H1 (cell line): ENCODE measurements around the gene QPCT. TPM values are rescaled to one million over a fixed set of nuclear protein-coding genes. Genes with fewer than 3 reads are reported as not detected.

Experiments
- CTCF ChIA-PET: fragments of 300-600 bp; sonication (Branson Sonifier 250); formaldehyde crosslinking; loops from one replicate; lab custom pipeline; 2021; ENCODE audit not compliant: partially characterized antibody; lab: Charles Lee
- POLR2A ChIA-PET: fragments of 300-600 bp; sonication (Branson Sonifier 250); formaldehyde crosslinking; loops from one replicate; lab custom pipeline; 2021; ENCODE audit warnings: inconsistent platforms; ENCODE audit not compliant: partially characterized antibody; lab: Charles Lee
- DNase-seq, 2 experiments: peaks; one replicate each; pipeline versions ENCODE4 v3.0.0 to v3.0.0-alpha.2; 2010 to 2022; ENCODE audit warnings: low spot score in 2 of 2, low read depth in 1 of 2, mixed read lengths in 1 of 2
- FAIRE-seq: peaks from 2 replicates; lab custom pipeline; 2011; peaks lifted over from hg19 to GRCh38; lab: Jason Lieb, UNC
- H2AFZ ChIP-seq: 2 replicates; pipeline ENCODE4 v1.8.1; 2012; ENCODE audit warnings: low read length, inconsistent platforms
- H2AK5ac ChIP-seq: 2 replicates; pipeline ENCODE4 v1.6.1; 2013; ENCODE audit warnings: low read depth, low read length
- H2BK120ac ChIP-seq: replicated peaks from 2 replicates; pipeline ENCODE3; 2013; ENCODE audit warnings: low read depth, low read length, inconsistent platforms
- H2BK12ac ChIP-seq: 2 replicates; pipeline ENCODE4 v1.6.1; 2013; ENCODE audit warnings: low read depth, low read length
- H2BK15ac ChIP-seq: 2 replicates; pipeline ENCODE4 v1.6.1; 2013; ENCODE audit warnings: low read length
- H2BK20ac ChIP-seq: 2 replicates; pipeline ENCODE4 v1.6.1; 2013; ENCODE audit warnings: low read length
- H2BK5ac ChIP-seq: 2 replicates; pipeline ENCODE4 v1.6.1; 2013; ENCODE audit warnings: low read depth, low read length
- H3K14ac ChIP-seq: 2 replicates; pipeline ENCODE4 v1.6.1; 2013; ENCODE audit warnings: inconsistent platforms; ENCODE audit not compliant: insufficient read length
- H3K18ac ChIP-seq: 2 replicates; pipeline ENCODE4 v1.6.1; 2013; ENCODE audit warnings: low read length; ENCODE audit errors: extremely low read depth
- H3K23ac ChIP-seq: 2 replicates; pipeline ENCODE4 v1.6.1; 2013; ENCODE audit warnings: inconsistent platforms; ENCODE audit not compliant: insufficient read length
- H3K23me2 ChIP-seq: 2 replicates; pipeline ENCODE4 v1.6.1; 2013; ENCODE audit warnings: low read depth, low read length
- H3K27ac ChIP-seq: 2 replicates; pipeline ENCODE4 v1.6.1; 2011; ENCODE audit warnings: low read depth, low read length, inconsistent platforms
- H3K27me3 ChIP-seq, 4 experiments: replicated peaks in 1 of 4; 1 replicate in 1 of 4; 2 replicates in 3 of 4; pipeline versions ENCODE4 v1.6.1 to v1.8.1; 2011 to 2013; ENCODE audit warnings: low read length in 3 of 4, mild to moderate bottlenecking in 3 of 4, inconsistent platforms in 2 of 4, mixed read lengths in 2 of 4, moderate library complexity in 1 of 4; ENCODE audit not compliant: control insufficient read depth in 3 of 4, insufficient read depth in 3 of 4; ENCODE audit errors: extremely low read depth in 1 of 4
- H3K36me3 ChIP-seq, 4 experiments: 2 replicates each; pipeline versions ENCODE4 v1.6.1 to v1.8.1; 2011 to 2013; ENCODE audit warnings: mild to moderate bottlenecking in 4 of 4, low read length in 3 of 4, moderate library complexity in 2 of 4, control low read depth in 1 of 4, inconsistent platforms in 1 of 4; ENCODE audit not compliant: insufficient read depth in 4 of 4, control insufficient read depth in 2 of 4
- H3K4ac ChIP-seq: replicated peaks from 2 replicates; pipeline ENCODE3; 2013; ENCODE audit warnings: low read length, low read depth, mixed read lengths, inconsistent platforms; ENCODE audit not compliant: insufficient read length
- H3K4me1 ChIP-seq, 4 experiments: replicated peaks in 1 of 4; 1 replicate in 1 of 4; 2 replicates in 3 of 4; pipeline versions ENCODE4 v1.6.1 to v1.8.1; 2011 to 2013; ENCODE audit warnings: low read length in 3 of 4, inconsistent platforms in 2 of 4, mixed read lengths in 1 of 4; ENCODE audit not compliant: insufficient read depth in 4 of 4, control insufficient read depth in 3 of 4
- H3K4me2 ChIP-seq, 2 experiments: 2 replicates each; pipeline versions ENCODE4 v1.6.1 to v1.8.1; 2011 to 2013; ENCODE audit warnings: low read depth in 2 of 2, low read length in 2 of 2, control low read depth in 1 of 2, inconsistent platforms in 1 of 2, mild to moderate bottlenecking in 1 of 2; ENCODE audit not compliant: insufficient read depth in 1 of 2
- H3K4me3 ChIP-seq, 4 experiments: fragments of 200-600, 300-600 bp in 1 of 4; sonication (generic), shearing (Covaris generic), sonication (Bioruptor Twin) in 1 of 4; 2 replicates each; pipeline versions ENCODE4 v1.5.1 to v1.8.1; 2011 to 2016; ENCODE audit warnings: low read length in 4 of 4, low read depth in 3 of 4, control low read depth in 2 of 4, inconsistent platforms in 2 of 4, mild to moderate bottlenecking in 2 of 4, mixed read lengths in 1 of 4, moderate library complexity in 1 of 4; ENCODE audit not compliant: insufficient read depth in 2 of 4; ENCODE audit errors: extremely low read depth in 1 of 4
- H3K56ac ChIP-seq: replicated peaks from 2 replicates; pipeline ENCODE3; 2013; ENCODE audit warnings: low read depth, mild to moderate bottlenecking, mixed read lengths, low read length, inconsistent platforms; ENCODE audit not compliant: insufficient read length
- H3K79me1 ChIP-seq: 2 replicates; pipeline ENCODE4 v1.6.1; 2013; ENCODE audit warnings: low read depth, low read length, control low read depth
- H3K79me2 ChIP-seq, 2 experiments: 2 replicates each; pipeline versions ENCODE4 v1.6.1 to v1.8.1; 2012 to 2013; ENCODE audit warnings: low read length in 2 of 2, mild to moderate bottlenecking in 2 of 2, inconsistent platforms in 1 of 2; ENCODE audit not compliant: insufficient read depth in 2 of 2, control insufficient read depth in 1 of 2
- H3K9ac ChIP-seq, 4 experiments: replicated peaks in 1 of 4; 1 replicate in 1 of 4; 2 replicates in 3 of 4; pipeline versions ENCODE4 v1.6.1 to v1.8.1; 2011 to 2013; ENCODE audit warnings: low read depth in 3 of 4, low read length in 3 of 4, control low read depth in 2 of 4, mild to moderate bottlenecking in 2 of 4, moderate library complexity in 2 of 4, inconsistent platforms in 1 of 4; ENCODE audit errors: extremely low read depth in 1 of 4
- H3K9me3 ChIP-seq, 2 experiments: 2 replicates each; pipeline versions ENCODE4 v1.6.1 to v1.8.1; 2012 to 2013; ENCODE audit warnings: mild to moderate bottlenecking in 2 of 2, moderate library complexity in 2 of 2, control low read depth in 1 of 2, inconsistent platforms in 1 of 2, low read depth in 1 of 2, low read length in 1 of 2, mixed read lengths in 1 of 2; ENCODE audit not compliant: insufficient read depth in 2 of 2
- H4K20me1 ChIP-seq, 2 experiments: replicated peaks in 1 of 2; 2 replicates each; pipeline versions ENCODE3 to v1.8.1; 2011 to 2013; ENCODE audit warnings: inconsistent platforms in 2 of 2, low read length in 2 of 2, mild to moderate bottlenecking in 1 of 2; ENCODE audit not compliant: insufficient read depth in 2 of 2, control insufficient read depth in 1 of 2
- H4K5ac ChIP-seq: 2 replicates; pipeline ENCODE4 v1.6.1; 2013; ENCODE audit warnings: low read length, low read depth, mixed read lengths, inconsistent platforms; ENCODE audit not compliant: insufficient read length
- H4K8ac ChIP-seq: 2 replicates; pipeline ENCODE4 v1.8.0; 2013; ENCODE audit warnings: mild to moderate bottlenecking, moderate library complexity, low read length, inconsistent platforms; ENCODE audit not compliant: insufficient read depth; ENCODE audit errors: extremely low read depth
- H4K91ac ChIP-seq: replicated peaks from 2 replicates; pipeline ENCODE3; 2013; ENCODE audit warnings: low read length, mixed read lengths, inconsistent platforms; ENCODE audit not compliant: insufficient read length
- CTCF ChIP-seq, 3 experiments: IDR thresholded peaks; 1 replicate in 2 of 3; 2 replicates in 1 of 3; pipeline versions ENCODE4 v1.5.1 to v1.6.1; 2011; ENCODE audit warnings: low read length in 3 of 3, mild to moderate bottlenecking in 3 of 3, inconsistent platforms in 2 of 3, low read depth in 1 of 3, moderate library complexity in 1 of 3; ENCODE audit not compliant: insufficient read depth in 1 of 3; ENCODE audit errors: control extremely low read depth in 1 of 3
- EGR1 ChIP-seq: IDR thresholded peaks from 2 replicates; pipeline ENCODE4 v1.6.1; 2011; ENCODE audit warnings: low read depth, low read length, borderline replicate concordance
- EZH2 ChIP-seq: fragments of 200-600 bp; sonication (generic); IDR thresholded peaks from 2 replicates; pipeline ENCODE4 v1.7.1; 2012; ENCODE audit warnings: low read depth, mild to moderate bottlenecking, moderate library complexity, low read length, inconsistent platforms; ENCODE audit not compliant: severe bottlenecking
- GTF2F1 ChIP-seq: IDR thresholded peaks from 2 replicates; pipeline ENCODE4 v1.6.1; 2012; ENCODE audit warnings: low read depth, low read length, improper control_type of control experiment, borderline replicate concordance
- JUND ChIP-seq: IDR thresholded peaks from 2 replicates; pipeline ENCODE4 v1.6.1; 2011; ENCODE audit warnings: mild to moderate bottlenecking, improper control_type of control experiment, low read length
- KDM4A ChIP-seq: IDR thresholded peaks from one replicate; pipeline ENCODE4 v1.7.1; 2012; ENCODE audit warnings: low read depth, mild to moderate bottlenecking, moderate library complexity, low read length, inconsistent platforms; ENCODE audit not compliant: severe bottlenecking
- RNF2 ChIP-seq: fragments of 200-900, 300-1000 bp; sonication (generic); IDR thresholded peaks from 2 replicates; pipeline ENCODE4 v1.7.1; 2016; ENCODE audit warnings: borderline replicate concordance, low read depth, mild to moderate bottlenecking, antibody characterized with exemption, low read length; ENCODE audit not compliant: poor library complexity, severe bottlenecking; ENCODE audit errors: missing control alignments
- RXRA ChIP-seq: IDR thresholded peaks from 2 replicates; pipeline ENCODE4 v1.6.1; 2011; ENCODE audit warnings: low read depth, mild to moderate bottlenecking, low read length, moderate library complexity; ENCODE audit not compliant: insufficient read depth
- SP4 ChIP-seq: IDR thresholded peaks from 2 replicates; pipeline ENCODE4 v1.6.1; 2012; ENCODE audit warnings: low read length, inconsistent platforms
- TAF7 ChIP-seq: optimal IDR thresholded peaks from 2 replicates; pipeline ENCODE3; 2011; ENCODE audit warnings: low read depth, mild to moderate bottlenecking, inconsistent platforms, low read length, moderate library complexity, borderline replicate concordance
- WGBS, 2 experiments: shearing (Covaris generic) in 1 of 2; methylation state at CpG; one replicate each; pipeline versions ENCODE4 v1.1.6 to v1.1.7; 2013 to 2015; ENCODE audit warnings: low lambda C conversion rate in 2 of 2, mixed read lengths in 2 of 2, inconsistent platforms in 1 of 2, low coverage in 1 of 2, missing lambda C conversion rate in 1 of 2; ENCODE audit not compliant: insufficient replicate concordance in 2 of 2, insufficient coverage in 1 of 2, insufficient read length in 1 of 2; ENCODE audit errors: extremely low coverage in 1 of 2, missing lambda C conversion rate in 1 of 2; 5-methylcytosine and 5-hydroxymethylcytosine counted together
- polyA plus RNA-seq, 7 experiments: library from polyadenylated mRNA; depleted of rRNA in 3 of 7; stranded (reverse) in 5 of 7; unstranded in 2 of 7; fragments of >200 nt in 5 of 7; fragments of 200-250 nt in 2 of 7; gene quantifications; 1 replicate in 5 of 7; 2 replicates in 1 of 7; 4 replicates in 1 of 7; pipeline versions ENCODE4 v1.2.1 to v1.2.3, GENCODE V29; 2011 to 2013; ENCODE audit warnings: missing spikeins in 2 of 7, mixed read lengths in 2 of 7
- total RNA-seq: library from RNA; stranded (reverse); fragmentation: NEBNext Ultra II Directional; extraction: Animal tissue kit (Norgen Biotek cat#: 25700); gene quantifications from 2 replicates; pipeline ENCODE4 v1.2.1, GENCODE V29; 2021

QPCT gene
- total and polyA plus RNA-seq, 2 of the 8 experiments (the other 6 are each of a cell fraction or from before 2014, with no cell fraction given) = 4.0 to 4.3 TPM

GRCh38 chr2:37348155-37348554 is 3.7 kb downstream of the QPCT start:
- no peak for TF ChIP-seq KDM4A
- TF ChIP-seq TAF7 = no peak
- no peak for TF ChIP-seq GTF2F1
- TF ChIP-seq CTCF (IDR thresholded peaks at IDR 0.05; ENCODE audit: control extremely low read depth in 1 of 3, insufficient read depth in 1 of 3, low read depth in 1 of 3, low read length in 3 of 3) = no peak
- TF ChIP-seq RXRA = no peak
- no peak for TF ChIP-seq RNF2
- TF ChIP-seq EGR1 = no peak
- no peak for TF ChIP-seq JUND
- no peak for TF ChIP-seq SP4
- no peak for TF ChIP-seq EZH2
- TF ChIP-seq, all 59 proteins: peak for 0
- H4K20me1 ChIP-seq = no peaks in the 10 kb centered on the region
- no peak overlapping the region for H3K23ac ChIP-seq
- 84% methylated on average over 5 of the region's 5 CpGs; no CpG with 5 or more reads in 1 of the 2 experiments for WGBS, 2 experiments
- H3K4ac ChIP-seq = no peak overlapping the region
- H2BK5ac ChIP-seq = no peak overlapping the region
- no peak for FAIRE-seq
- no peak overlapping the region for H2BK20ac ChIP-seq
- no peak overlapping the region for H2BK120ac ChIP-seq
- H3K4me2 ChIP-seq = no peak overlapping the region
- H4K8ac ChIP-seq = no peak overlapping the region
- no peak overlapping the region for H3K4me3 ChIP-seq
- no peaks in the 10 kb centered on the region for H3K36me3 ChIP-seq
- no peak overlapping the region for H3K9ac ChIP-seq
- H4K91ac ChIP-seq = no peak overlapping the region
- H3K27ac ChIP-seq = no peak overlapping the region
- H3K56ac ChIP-seq = no peak overlapping the region
- H2BK15ac ChIP-seq = no peak overlapping the region
- no peak for DNase-seq
- H3K79me2 ChIP-seq = no peaks in the 10 kb centered on the region
- no peak overlapping the region for H2AK5ac ChIP-seq
- no peak overlapping the region for H2BK12ac ChIP-seq
- no peaks in the 10 kb centered on the region; the same call in 1 of the 2 replicates for H3K23me2 ChIP-seq
- no peaks in the 10 kb centered on the region for H3K79me1 ChIP-seq
- no peak overlapping the region for H3K18ac ChIP-seq
- H2AFZ ChIP-seq = no peak overlapping the region
- H3K9me3 ChIP-seq = no peaks in the 10 kb centered on the region
- CTCF ChIA-PET = interaction anchor here (0.7 to 1.6 kb wide), 3 partner anchors 9 to 48 kb away, joined by 4 to 9 read pairs (median 4); no protein-coding TSS in a partner anchor
- no peak overlapping the region for H3K14ac ChIP-seq
- no peak overlapping the region for H4K5ac ChIP-seq
- POLR2A ChIA-PET = interaction anchor here (1.1 kb wide), 1 partner anchor 23 kb away, joined by 3 read pairs; no protein-coding TSS in a partner anchor
- H3K27me3 ChIP-seq = peaks cover 0 to 11% (median 6%) of the 10 kb centered on the region in 4 experiments; a peak in 4 of 7 replicates
- H3K4me1 ChIP-seq = peaks cover 2 to 17% (median 12%) of the 10 kb centered on the region in 4 experiments; a peak in 5 of 7 replicates
